Activated T-cell treated with anti-CD3 and anti-CD28 coated beads, Interleukin-2, amount 50 U/mL, for 48 hours (primary cell): ENCODE measurements around the gene ATG16L1.

ENCODE experiments used
- DNase-seq, 2 experiments: peaks; one replicate each; pipeline ENCODE4 v3.0.0-alpha.2; 2020

Gene ATG16L1

DNA sequence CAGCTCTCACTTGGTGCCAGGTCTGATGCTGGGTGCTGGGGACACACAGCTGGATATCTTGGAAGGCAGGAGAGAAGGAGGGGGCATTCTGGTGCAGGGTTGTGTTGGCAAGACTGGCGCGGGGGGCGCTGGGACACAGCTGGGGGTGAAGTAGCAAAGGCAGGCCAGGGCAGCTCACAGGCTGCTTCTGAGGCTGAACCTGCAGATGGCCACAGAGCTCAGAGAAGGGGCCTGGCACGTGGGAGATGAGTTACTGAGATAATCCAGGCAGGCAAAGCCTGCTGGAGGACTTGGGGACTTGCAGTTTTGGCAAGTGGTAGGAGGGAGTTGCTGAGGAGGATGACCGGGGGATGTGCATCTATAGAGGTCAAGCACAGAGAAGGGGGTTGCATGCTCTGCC, 86.6 kb downstream of the ATG16L1 start:
- no peak for DNase-seq

DNA sequence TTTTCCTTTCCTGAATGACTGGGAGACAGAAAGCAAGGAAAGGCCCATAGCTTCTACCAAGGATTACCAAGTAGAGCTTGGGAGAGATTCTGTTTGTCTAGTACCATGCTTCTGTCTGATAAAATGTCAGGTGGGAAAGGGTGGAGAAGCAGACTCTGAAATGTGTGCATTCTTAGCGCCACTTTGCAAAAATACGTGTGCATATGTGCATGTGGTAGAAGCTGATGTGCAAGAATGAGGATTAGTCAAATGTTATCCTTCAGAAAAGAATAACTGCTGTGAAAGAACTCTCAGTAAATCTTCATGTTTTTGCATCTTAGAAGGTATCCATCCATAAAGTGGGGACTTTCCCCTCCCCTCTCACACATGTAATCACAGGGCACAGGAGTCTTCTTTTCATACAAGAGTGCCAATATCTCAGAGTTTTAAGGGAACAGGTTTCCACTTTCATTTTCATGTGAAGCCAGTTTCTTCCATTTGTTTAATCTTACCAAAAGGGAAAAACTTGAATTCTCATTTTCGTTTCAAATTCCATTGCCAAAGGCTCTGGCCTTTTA, 87.4 kb downstream of the ATG16L1 start:
- no peak for DNase-seq

DNA sequence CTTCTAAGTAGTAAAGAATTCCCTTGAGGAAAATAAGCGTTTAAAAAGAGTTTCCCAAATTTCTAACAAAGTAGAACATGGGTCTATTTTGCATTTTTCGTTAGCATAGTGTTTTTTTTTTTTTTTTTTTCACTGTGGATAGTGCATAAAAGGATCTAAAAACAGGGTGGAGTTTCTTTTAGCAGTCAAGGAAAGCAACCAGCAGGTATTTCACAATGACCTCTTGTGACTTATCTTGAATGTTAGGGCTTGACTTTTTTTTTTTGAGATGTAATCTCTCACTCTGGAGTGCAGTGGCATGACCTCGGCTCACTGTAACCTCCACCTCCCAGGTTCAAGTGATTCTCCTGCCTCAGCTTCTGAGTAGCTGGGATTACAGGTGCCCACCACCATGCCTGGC, 88.0 kb downstream of the ATG16L1 start:
- no peak for DNase-seq

DNA sequence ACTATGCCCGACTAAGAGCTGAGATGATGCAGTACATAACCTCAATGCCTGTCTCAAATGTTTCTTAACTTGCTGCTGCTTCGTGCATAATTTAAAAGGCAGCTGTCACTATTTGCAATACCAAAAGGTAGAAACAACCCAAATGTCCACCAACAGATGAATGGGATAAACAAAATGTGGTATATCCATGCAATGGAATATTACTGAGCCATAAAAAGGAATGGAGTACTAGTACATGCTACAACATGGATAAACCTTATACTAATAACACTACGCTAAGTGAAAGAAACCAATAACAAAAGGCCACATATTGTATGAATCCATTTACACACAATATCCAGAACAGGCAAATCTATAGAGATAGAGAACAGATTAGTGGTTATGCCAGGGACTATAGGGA, 89.8 kb downstream of the ATG16L1 start:
- no peak for DNase-seq

DNA sequence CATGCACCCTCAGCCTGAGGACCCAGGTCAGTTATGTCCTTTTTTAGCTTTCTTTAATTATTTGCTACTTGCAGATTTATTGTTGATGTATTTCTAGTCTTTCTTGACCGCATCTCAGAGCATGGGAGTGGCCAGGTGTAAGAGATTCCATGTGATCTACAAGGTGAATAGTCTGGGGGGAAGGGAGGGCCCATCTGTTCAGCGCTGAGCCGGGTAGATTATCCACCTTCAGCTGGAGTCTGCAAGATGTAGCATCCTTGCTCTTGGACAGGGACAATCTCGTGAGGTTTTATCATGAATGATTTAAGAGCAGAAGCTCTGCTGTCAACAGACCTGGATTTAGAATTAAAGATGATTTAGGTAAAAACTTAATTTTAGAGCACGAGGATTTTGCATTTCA, 90.8 kb downstream of the ATG16L1 start:
- no peak for DNase-seq

DNA sequence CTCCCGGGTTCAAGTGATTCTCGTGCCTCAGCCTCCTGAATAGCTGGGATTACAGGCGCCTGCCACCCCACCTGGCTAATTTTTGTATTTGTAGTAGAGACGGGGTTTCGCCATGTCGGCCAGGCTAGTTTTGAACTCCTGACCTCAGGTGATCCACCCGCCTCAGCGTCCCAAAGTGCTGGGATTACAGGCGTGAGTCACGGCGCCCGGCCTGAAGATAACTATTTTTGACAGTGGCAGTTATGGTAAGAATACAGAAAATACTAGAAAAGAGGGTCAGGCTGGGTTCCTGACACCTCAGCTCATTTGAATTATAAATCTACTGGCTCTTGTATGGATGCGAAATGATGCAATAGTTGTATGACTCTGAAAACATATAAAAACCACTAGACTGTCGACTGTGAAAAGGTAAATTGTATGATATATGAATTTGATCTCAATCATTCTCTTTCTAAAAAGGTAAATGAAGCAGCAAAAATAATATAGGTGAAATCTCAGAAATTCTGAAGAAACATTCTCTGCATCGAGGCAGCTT, 91.8 kb downstream of the ATG16L1 start:
- DNase-seq: no peak
